SU-DHL-6 (cell line): ENCODE results near the gene LRRC43.

Source experiments
- CTCF ChIP-seq: fragments of 200-600 bp; sonication (generic); IDR thresholded peaks from one replicate; pipeline ENCODE4 v1.5.1; 2017; ENCODE audit warnings: antibody characterized with exemption, mild to moderate bottlenecking, low read length, moderate library complexity; ENCODE audit not compliant: insufficient read depth, poor library complexity, severe bottlenecking
- EZH2phosphoT487 ChIP-seq: fragments of 200-600 bp; sonication (generic), shearing (Covaris generic); conservative IDR thresholded peaks from 2 replicates; pipeline ENCODE4 v1.6.1; 2018; ENCODE audit warnings: mild to moderate bottlenecking, antibody characterized with exemption, low read length, moderate library complexity, mixed read lengths

GRCh38 chr12:122189626-122190475 is 6.9 kb downstream of the LRRC43 start:
- TF ChIP-seq CTCF (no peak), EZH2phosphoT487 (no peak)
